ENCODE data around the gene PRSS27. TPM values are rescaled to one million over a fixed set of nuclear protein-coding genes. Genes with fewer than 3 reads are reported as not detected.

Gene PRSS27
- total and polyA plus RNA-seq, 2 of the 8 experiments (the other 6 are each of a cell fraction or from before 2014, with no cell fraction given), result 1.3 to 7.5 TPM

- TF ChIP-seq EP300 (IDR thresholded peaks at IDR 0.05; ENCODE audit: borderline replicate concordance in 1 of 2, low read depth in 2 of 2, low read length in 2 of 2), result no peak
- no peak for TF ChIP-seq SIN3A (conservative IDR thresholded peaks at IDR 0.05 in 1 of 2, IDR thresholded peaks at IDR 0.05 in 1 of 2; ENCODE audit: low read depth in 1 of 2, low read length in 2 of 2)
- TF ChIP-seq SUZ12 (IDR thresholded peaks at IDR 0.05; ENCODE audit: low read length), result no peak
- no peak for TF ChIP-seq CHD2 (IDR thresholded peaks at IDR 0.05; ENCODE audit: low read length)
- no peak for TF ChIP-seq GABPA (IDR thresholded peaks at IDR 0.05; ENCODE audit: borderline replicate concordance, insufficient read depth, low read length)
- TF ChIP-seq KDM1A (IDR thresholded peaks at IDR 0.05; ENCODE audit: borderline replicate concordance, low read length), result no peak
Observed at GRCh38 chr16:2708290-2708639, 11.8 kb downstream of the PRSS27 start (continued).
